ENCODE data around the gene TAB2.

The TAB2 gene

GRCh38 chr6:149371154-149371553 lies 53.6 kb downstream of the TAB2 start:
- DNase-seq (ENCODE audit: low read depth), result no peak

- no peak for DNase-seq (ENCODE audit: low read depth)
Observed at GRCh38 chr6:149372062-149372461, 54.5 kb downstream of the TAB2 start.

GRCh38 chr6:149373511-149373910 lies 56.0 kb downstream of the TAB2 start:
- DNase-seq (ENCODE audit: low read depth), result no peak

DNA sequence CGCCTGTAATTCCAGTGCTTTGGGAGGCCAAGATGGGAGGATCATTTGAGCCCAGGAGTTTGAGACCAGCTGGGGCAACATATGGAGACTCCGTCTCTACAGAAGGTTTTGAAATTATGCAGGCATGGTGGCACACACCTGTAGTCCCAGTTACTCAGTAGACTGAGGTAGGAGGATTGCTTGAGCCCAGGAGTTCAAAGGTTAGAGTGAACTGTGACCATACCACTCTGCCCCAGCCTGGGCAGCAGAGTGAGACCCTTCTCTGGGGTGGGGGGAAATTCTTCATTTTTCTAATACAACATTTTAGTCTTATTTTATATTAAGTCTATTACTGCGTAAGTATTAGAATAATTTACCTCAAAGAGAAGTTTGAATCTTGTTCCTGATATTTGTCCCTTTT lies 62.5 kb downstream of the TAB2 start:
- DNase-seq (ENCODE audit: low read depth), result no peak

DNA sequence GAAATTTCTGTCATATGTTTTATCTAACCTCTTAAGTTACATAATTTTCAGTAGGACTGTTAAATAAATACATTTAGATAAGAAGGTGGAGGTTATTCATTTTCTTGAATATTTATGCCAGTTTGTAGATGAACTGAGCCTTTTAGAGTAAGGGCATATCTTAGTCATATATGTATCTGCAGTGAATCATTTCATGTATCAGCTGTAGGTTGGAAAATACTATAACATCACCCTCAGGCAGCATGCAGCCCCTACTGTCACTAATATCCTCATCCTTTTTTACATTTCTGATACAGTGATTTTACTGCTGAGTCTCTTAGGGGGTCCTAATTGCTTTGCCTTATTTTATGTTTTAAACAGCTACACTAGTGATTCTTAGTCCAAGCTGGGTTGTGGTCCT lies 63.0 kb downstream of the TAB2 start:
- no peak for DNase-seq (ENCODE audit: low read depth)

- no peak for DNase-seq (ENCODE audit: low read depth)
Observed at GRCh38 chr6:149383371-149383770, 65.9 kb downstream of the TAB2 start.

GRCh38 chr6:149384464-149384863 lies 67.0 kb downstream of the TAB2 start:
- DNase-seq (ENCODE audit: low read depth), result no peak

DNA sequence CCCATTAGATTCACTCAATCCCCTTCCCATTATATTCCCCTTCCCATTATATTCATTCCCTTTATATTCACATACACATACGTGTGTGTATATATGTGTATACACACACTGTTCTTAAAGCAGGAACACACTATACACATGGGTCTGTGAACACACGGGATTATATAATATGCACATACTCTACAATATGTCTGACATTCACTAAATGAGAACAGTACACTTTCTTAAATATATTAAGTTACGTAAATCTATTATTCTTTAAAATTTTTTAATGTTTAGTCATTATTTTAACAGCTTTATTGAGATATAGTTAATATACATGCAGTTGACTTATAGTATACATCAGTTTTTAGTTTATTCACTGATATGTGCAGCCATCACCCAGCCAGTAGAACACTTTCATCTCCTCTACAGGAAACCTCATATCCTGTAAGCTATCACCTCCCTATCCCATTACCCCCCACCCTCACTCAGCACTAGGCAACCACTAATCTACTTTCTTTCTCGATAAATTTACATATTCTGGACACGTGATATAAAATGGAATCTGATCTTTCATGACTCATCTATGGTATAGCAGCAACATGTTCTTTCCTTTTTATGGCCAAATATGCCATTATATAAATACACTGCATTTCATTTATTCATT lies 68.6 kb downstream of the TAB2 start:
- no peak for DNase-seq (ENCODE audit: low read depth)

DNA sequence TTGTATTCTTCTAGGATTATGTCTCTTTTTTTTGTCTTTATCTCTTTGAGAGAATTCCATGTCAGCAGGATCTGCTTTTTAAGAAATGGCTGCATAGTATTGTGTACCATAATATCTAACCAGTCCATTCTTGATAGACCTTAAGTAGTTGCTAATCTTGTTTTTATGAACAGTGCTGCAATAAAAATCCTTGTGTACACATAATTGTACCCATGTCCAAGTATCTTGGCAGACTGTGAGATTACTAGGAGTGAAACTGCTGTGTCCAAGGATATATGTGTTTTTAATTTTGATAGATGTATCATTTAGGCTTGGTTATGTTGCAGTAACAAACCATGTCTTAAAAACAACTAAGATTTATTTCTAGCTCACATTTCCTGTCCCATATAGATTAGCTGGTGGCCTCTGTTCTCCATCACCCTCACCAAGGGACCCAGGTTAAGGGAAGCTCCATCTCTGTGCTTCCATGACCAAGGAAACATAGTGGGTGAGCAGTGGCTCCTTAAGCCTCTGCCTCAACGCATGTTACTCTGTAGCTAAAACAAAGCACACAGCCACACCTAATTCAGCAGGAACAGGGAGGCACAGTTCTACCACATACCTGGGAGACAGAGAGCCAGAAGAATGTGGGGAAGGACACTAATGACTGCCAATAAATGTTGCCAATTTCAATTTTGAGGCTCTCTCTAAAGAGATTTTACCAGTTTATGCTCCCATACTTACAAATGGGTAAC lies 70.4 kb downstream of the TAB2 start:
- no peak for DNase-seq (ENCODE audit: low read depth)

DNA sequence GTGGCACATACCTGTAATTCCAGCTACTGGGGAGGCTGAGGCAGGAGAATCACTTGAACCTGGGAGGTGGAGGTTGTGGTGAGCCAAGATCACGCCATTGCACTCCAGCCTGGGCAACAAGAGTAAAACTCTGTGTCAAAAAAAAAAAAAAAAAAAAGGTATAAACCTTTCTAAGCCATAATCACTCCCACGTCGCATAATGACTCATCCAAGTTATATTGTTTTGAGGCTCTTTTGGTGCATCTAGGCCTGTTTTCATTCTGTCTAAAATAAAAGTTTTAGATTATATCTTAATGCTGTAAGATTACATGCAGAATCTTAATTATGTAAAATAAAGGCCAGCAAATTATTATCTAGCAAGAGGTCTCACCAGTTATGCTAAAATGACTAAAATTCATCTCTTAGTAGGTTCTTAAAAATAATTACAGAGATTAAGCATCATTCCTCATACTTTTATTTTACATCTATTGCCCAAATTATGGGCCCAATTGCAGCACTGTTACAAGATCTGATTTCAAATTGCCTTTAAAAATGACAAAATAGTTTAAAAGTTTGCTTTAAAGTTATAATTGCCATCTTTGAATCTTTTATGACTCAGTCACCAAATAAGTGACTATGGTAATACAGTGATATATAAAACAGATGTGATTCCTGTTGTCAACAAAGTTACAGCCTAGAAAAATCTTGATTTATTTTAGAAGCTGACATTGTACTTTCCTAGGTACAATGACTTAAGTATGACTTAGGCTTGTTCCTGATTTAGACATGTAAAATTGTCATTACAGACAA lies 72.2 kb downstream of the TAB2 start:
- DNase-seq (ENCODE audit: low read depth), result no peak

DNA sequence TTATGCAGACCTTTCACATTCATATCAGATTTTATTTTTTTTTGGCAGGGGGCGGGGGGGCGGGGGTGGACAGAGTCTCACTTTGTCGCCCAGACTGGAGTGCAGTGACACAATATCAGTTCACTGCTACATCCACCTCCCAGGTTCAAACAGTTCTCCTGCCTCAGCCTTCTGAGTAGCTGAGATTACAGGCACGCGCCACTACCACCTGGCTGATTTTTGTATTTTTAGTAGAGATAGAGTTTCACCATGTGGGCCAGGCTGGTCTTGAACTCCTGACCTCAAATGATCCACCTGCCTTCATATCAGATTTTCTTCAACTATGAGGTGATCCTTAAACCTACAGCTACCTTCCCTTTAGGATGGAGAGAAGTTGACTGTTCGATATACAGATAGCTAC lies 74.6 kb downstream of the TAB2 start:
- no peak for DNase-seq (ENCODE audit: low read depth)

DNA sequence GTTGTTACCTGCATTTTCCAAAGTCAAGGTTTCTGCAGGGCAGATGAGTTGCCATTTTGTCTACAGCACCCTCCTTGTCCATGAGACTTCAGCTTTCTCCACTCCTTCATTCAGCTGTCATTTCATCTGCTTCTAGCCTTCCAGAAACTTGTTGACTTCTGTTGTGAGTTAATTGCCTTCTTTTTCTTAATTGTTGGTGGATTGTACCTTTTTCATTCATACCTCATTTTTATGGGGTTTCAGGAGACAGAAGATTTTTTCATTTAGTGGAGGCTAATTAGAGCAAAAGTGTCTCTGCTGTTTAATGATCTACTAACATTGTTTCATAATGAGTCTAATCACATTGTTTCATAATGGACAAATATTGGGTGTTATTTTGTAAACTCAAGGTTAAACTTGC lies 75.0 kb downstream of the TAB2 start:
- DNase-seq (ENCODE audit: low read depth), result no peak

DNA sequence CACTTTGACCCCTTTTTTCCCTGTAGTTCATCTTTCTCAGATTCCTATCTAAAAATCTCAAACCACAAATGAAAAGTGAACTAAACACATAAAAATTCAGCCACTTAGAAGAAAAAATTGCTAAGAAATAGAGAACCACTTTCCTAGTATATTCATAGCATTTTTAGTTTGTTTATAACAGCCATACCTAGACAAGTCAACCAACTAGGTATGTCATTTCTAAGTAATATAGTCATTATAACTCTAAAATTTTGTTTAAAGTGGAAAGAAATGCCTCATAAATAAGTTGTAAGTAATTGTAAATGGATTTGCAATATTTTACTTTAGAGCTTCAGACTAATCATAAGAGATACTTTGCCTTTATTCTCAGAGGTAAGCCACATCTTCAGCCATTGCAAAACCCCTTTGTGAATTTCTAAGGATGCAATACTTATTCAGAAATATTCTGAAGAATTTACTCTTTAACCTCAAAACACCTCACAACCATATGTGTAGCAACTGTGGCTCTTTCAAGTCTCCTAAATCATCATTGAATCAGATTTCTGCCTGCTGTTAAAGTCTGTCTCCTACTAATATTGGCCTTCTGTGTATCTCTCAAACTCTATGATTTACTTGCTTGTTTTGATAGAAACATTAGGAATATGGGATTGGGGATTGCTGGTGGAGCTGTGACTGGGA lies 75.6 kb downstream of the TAB2 start:
- DNase-seq (ENCODE audit: low read depth), result no peak

DNA sequence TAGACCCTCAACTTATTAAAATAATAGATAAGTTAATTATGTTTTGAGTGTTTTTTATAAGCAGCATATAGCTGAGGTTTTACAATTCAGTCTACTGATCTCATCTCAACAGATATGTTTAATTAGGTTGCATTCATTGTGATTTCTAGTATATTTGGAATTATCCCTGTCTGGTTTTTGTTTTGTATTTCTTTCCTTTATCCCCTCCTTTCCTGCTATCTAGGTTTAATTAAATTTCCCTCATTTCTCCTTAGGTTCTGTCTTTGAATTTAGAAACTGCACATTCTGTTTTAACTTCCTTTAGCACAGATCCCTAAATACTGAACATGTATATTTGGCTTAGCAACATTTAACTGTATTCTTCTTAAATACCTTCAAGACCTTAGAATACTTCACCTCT lies 77.7 kb downstream of the TAB2 start:
- DNase-seq (ENCODE audit: low read depth), result no peak

DNA sequence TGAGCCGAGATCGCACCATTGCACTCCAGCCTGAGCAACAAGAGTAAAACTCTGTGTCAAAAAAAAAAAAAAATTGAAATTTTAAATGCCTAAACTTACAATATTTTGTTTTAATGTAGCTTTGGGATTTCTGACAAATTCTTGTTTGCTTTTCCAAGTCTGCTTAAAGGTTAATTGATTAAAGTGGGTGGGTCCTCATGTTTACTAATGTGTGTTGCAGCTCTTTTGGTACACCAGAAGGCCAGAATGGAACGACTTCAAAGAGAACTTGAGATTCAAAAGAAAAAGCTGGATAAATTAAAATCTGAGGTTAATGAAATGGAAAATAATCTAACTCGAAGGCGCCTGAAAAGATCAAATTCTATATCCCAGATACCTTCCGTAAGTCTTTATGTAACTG lies 79.9 kb downstream of the TAB2 start:
- no peak for DNase-seq (ENCODE audit: low read depth)

DNA sequence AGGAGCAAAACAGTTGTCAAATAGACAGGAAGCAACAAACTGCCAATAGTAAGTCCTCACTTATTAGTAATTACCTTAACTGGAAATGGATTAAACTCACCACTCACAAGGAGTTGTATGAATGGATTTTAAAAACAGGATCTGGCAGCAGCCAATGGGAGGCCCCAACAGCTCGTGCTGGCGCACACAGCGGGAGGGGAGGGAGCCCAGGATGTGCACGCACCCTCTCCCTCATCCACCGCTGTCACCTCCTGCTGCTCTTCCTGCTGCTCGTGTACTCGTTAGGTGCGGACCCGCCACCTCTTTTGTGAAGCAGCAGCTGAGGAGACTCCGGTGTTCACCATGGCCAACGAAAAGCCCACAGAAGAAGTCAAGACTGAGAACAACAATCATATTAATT lies 82.5 kb downstream of the TAB2 start, which contains the start of gene SUMO4:
Gene SUMO4, plus strand, starts transcription at position 213 of the 400 bp plus-strand sequence. Its CDS starts 130 bp downstream, at position 343.
- DNase-seq (ENCODE audit: low read depth), result no peak

GRCh38 chr6:149403534-149403933 lies 86.0 kb downstream of the TAB2 start:
- no peak for DNase-seq (ENCODE audit: low read depth)

DNA sequence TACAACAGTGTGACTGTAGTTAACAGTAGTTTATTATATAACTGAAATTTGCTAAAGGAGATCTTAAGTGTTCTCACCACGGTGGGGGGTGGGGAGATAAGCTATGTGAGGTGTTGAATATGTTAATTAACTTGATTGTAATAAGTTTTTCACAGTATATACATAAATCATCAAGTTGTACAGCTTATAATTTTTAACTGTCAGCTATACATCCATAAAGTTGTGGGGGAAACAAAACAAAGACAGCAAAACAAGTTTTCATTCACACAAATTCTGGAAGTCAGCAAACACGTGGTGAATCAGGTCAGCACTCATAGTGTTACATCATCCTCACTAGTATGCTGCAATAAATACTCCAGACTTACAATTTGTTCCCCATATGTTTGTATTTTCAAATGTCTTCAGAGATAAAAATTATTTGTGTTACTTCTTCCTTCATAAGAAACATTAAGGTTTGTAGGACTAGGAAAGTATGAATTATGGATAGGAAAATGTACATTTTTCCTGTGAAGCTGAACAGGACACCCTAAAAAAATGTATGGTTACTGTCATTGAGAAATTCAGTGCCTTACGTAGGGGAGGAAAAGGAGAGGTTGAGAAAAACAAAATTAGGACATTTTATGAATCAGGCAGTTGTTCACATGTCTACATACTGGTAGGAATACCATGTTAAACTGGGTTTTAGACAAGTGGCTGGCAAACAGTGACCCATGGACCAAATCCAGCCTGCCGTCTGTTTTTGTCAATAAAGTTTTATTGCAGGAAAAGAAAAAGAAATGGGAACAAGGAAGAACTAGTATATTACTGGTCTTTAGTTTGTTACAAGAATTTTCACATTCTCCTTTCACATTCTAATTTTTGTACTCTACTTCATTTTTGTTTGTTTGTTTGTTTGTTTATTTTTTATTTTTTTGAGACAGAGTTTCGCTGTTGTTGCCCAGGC lies 88.6 kb downstream of the TAB2 start:
- no peak for DNase-seq (ENCODE audit: low read depth)

- no peak for DNase-seq (ENCODE audit: low read depth)
Observed at GRCh38 chr6:149409617-149410016, 92.1 kb downstream of the TAB2 start.

GRCh38 chr6:149410557-149410956 lies 93.0 kb downstream of the TAB2 start:
- no peak for DNase-seq (ENCODE audit: low read depth)

GRCh38 chr6:149414009-149414408 lies 96.5 kb downstream of the TAB2 start:
- no peak for DNase-seq (ENCODE audit: low read depth)
